Keratinocyte (primary cell): ENCODE results near the gene LRP11.

Source experiments
- CTCF ChIP-seq, 3 experiments: IDR thresholded peaks in 1 of 3; conservative IDR thresholded peaks in 1 of 3; optimal IDR thresholded peaks in 1 of 3; 2 replicates in 2 of 3; 3 replicates in 1 of 3; pipeline versions ENCODE3 to v1.5.1; 2011; ENCODE audit warnings: low read length in 3 of 3, mild to moderate bottlenecking in 3 of 3, moderate library complexity in 2 of 3, control low read depth in 1 of 3, inconsistent platforms in 1 of 3; ENCODE audit not compliant: insufficient read depth in 2 of 3; ENCODE audit errors: extremely low read depth in 1 of 3
- EZH2 ChIP-seq: IDR thresholded peaks from one replicate; pipeline ENCODE4 v1.6.1; 2012; ENCODE audit warnings: inconsistent platforms, mild to moderate bottlenecking, low read length, moderate library complexity

DNA sequence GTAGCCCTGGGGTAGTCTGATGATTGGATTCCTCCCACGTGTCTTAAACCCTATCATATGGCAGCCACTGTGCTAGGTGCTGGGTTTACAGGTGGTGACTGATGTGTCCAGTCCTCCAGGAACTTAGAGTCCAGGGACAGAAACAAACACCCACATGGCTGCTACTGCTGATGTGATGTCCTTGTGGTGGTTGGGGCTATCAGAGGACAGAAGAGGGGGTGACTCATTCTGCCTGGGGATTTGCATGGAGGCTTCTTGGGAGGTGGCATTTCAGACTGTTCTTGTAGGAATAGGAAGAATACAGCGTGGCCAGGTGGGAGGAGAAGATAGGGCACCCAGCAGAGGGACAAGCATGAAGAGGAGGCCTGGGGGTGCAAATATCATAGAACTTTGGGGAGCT is 48.9 kb upstream of the LRP11 start:
- TF ChIP-seq CTCF (optimal IDR thresholded peaks at IDR 0.05 in 1 of 3, IDR thresholded peaks at IDR 0.05 in 1 of 3, conservative IDR thresholded peaks at IDR 0.05 in 1 of 3; ENCODE audit: extremely low read depth in 1 of 3, insufficient read depth in 2 of 3, low read length in 3 of 3) (no peak), EZH2 (no peak)
